ENCODE results near the gene TM7SF2. TPM values are rescaled to one million over a fixed set of nuclear protein-coding genes. Genes with fewer than 3 reads are reported as not detected.
"Not testable (repeated sequence)": the region's sequence is repeated elsewhere in the genome, so short reads cannot be mapped to it uniquely, and the experiment has no call there.

TM7SF2 gene
- total RNA-seq, 4 donors from 2014 or later, result 20.0 to 99.4 (median 53.5) TPM

- Histone ChIP-seq H3K27ac (no peak overlapping the region), H3K9me3 (no peaks in the 10 kb centered on the region), H3K27me3 (no peaks in the 10 kb centered on the region), H3K4me3 (replicated peaks in 1 of 3) (no peak overlapping the region), H3K36me3 (no peaks in the 10 kb centered on the region), H3K4me1 (peaks cover 4 to 6% of the 10 kb centered on the region in 2 donors)
- intact Hi-C loops (cut with DNase I), result no loop called here
- TF ChIP-seq POLR2A (IDR thresholded peaks at IDR 0.05) (no peak), CTCF (IDR thresholded peaks at IDR 0.05) (no peak)
- 58 to 60% methylated on average over 7 of the region's 7 CpGs for WGBS, 2 donors
- DNase-seq, result peak; percentile 54 to 72
These were observed 30.3 kb downstream of the TM7SF2 start for GRCh38 chr11:65141896-65142494.

DNA sequence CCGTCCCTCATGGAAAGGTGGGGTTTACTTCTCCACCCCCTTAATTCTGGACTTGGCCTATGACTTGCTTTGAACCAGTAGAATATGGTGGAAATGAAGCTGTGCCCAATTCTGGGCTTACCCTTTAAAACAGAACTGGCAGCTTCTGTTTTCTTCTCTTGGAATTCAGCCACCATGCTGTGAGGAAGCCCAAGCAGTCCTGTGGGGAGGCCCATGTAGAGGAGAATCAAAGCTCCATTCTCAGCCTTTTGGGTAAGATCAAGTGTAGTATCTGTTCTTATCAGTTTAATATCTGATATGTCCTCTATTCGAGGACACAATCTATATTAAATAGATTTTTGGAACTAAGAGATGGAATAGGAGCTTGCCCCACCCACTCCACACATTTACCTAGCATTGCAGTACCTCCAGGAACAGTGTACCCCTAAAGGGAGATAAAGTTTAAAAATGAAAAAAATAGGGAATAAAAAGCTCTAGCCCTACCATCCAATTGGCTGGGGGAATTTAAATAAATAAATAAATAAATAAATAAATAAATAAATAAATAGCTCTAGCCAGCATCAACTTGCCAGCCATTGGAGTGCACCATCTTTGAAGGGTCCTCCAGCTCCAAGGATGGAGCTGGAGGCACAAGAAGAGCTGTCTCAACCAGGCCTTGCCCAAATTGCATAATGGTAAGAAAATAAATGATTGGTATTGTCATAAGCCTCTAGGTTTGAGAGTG is 35.8 kb downstream of the TM7SF2 start:
- 77 to 86% methylated on average over 2 of the region's 2 CpGs for WGBS, 2 donors
- H3K9me3 ChIP-seq, result no peaks in the 10 kb centered on the region
- H3K27me3 ChIP-seq, result no peaks in the 10 kb centered on the region
- TF ChIP-seq CTCF (IDR thresholded peaks at IDR 0.05) (no peak), POLR2A (IDR thresholded peaks at IDR 0.05) (no peak)
- no peak for DNase-seq
- intact Hi-C loops (cut with DNase I), result no loop called here
- peaks cover 8 to 12% of the 10 kb centered on the region in 2 donors for H3K4me1 ChIP-seq
- no peak overlapping the region for H3K27ac ChIP-seq
- H3K36me3 ChIP-seq, result no peaks in the 10 kb centered on the region
- no peak overlapping the region for H3K4me3 ChIP-seq (replicated peaks in 1 of 3)

GRCh38 chr11:65148657-65149056 is 37.0 kb downstream of the TM7SF2 start:
- H3K27ac ChIP-seq, result no peak overlapping the region
- 78 to 79% methylated on average over 5 of the region's 5 CpGs for WGBS, 2 donors
- TF ChIP-seq POLR2A (IDR thresholded peaks at IDR 0.05) (no peak), CTCF (IDR thresholded peaks at IDR 0.05) (no peak)
- peaks cover 8 to 12% of the 10 kb centered on the region in 2 donors for H3K4me1 ChIP-seq
- no peaks in the 10 kb centered on the region for H3K9me3 ChIP-seq
- intact Hi-C loops (cut with DNase I), result no loop called here
- no peaks in the 10 kb centered on the region for H3K36me3 ChIP-seq
- H3K27me3 ChIP-seq, result no peaks in the 10 kb centered on the region
- peak in 1 of 2 donors; percentile 29 for DNase-seq
- no peak overlapping the region for H3K4me3 ChIP-seq (replicated peaks in 1 of 3)

DNA sequence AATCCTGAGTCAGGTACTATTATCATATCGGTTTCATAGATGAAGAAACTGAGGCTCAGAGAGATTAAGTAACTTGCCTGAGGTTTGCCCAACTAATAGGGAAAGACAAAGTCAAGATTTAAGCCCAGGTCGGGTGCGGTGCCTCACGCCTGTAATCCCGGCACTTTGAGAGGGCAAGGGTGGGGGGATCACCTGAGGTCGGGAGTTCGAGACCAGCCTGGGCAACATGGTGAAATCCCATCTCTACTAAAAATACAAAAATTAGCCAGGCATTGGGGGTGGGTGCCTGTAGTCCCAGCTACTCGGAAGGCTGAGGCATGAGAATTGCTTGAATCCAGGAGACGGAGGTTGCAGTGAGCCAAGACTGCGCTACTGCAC is 38.4 kb downstream of the TM7SF2 start:
- intact Hi-C loops (cut with DNase I); H3K9me3 ChIP-seq; H3K27me3 ChIP-seq; H3K4me3 ChIP-seq (replicated peaks in 1 of 3); DNase-seq; H3K36me3 ChIP-seq: not testable (repeated sequence)
- Histone ChIP-seq H3K27ac (peak overlapping the region; percentile 61 to 82 (median 73)), H3K4me1 (peaks cover 8 to 12% of the 10 kb centered on the region in 2 donors)
- WGBS, 2 donors, result 58 to 72% methylated on average over 10 of the region's 10 CpGs

- H3K36me3 ChIP-seq, result no peaks in the 10 kb centered on the region
- WGBS, 2 donors, result 12 to 20% methylated on average over 11 to 12 of the region's 12 CpGs
- H3K27me3 ChIP-seq, result no peaks in the 10 kb centered on the region
- DNase-seq, result peak; percentile 97 to 98
- peak overlapping the region; percentile 61 to 82 (median 73) for H3K27ac ChIP-seq
- intact Hi-C loops (cut with DNase I), result no loop called here
- peaks cover 8 to 12% of the 10 kb centered on the region in 2 donors for H3K4me1 ChIP-seq
- no peaks in the 10 kb centered on the region for H3K9me3 ChIP-seq
- TF ChIP-seq POLR2A (IDR thresholded peaks at IDR 0.05) (peak in 1 of 2 donors; percentile 40), CTCF (IDR thresholded peaks at IDR 0.05) (peak in 1 of 6 experiments; percentile 8)
- H3K4me3 ChIP-seq (replicated peaks in 1 of 3), result no peak overlapping the region
These were observed 39.0 kb downstream of the TM7SF2 start for GRCh38 chr11:65150509-65151299.
